NCI-H1436 (cell line): ENCODE measurements around the gene PPOX.

Experiments used
- DNase-seq: peaks from one replicate; lab custom pipeline; 2025; lab: John Stamatoyannopoulos, UW

Gene PPOX

DNA sequence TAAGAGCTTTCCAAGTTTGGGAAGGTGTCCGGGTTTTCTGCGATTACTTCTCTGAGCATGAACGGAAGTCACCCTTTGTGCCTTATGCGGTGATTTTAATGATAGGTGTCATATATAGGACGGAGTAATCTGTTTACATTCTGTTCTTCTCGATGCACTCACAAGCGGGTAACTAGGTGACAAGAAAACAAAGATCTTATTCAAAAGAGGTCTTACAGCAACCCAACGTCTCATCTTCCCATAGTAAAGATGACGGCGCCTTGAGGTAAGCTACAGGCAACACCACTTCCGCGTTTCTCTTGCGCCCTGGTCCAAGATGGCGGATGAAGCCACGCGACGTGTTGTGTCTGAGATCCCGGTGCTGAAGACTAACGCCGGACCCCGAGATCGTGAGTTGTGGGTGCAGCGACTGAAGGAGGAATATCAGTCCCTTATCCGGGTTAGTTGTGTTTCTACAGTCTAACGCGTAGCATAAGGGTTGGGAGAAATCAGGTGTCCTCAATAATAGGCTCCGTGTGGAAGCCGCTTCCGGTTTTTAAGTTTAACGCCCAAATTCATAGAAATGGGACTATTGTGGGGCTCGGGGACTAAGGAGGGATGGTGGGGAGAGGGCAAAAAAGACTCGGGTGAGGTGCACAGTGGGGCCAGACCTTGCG lies 12.4 kb upstream of the PPOX start, which contains the start of gene UFC1:
Gene UFC1, plus strand, starts transcription at position 297 of the 656 bp plus-strand sequence. Its CDS starts 20 bp downstream, at position 317.
- DNase-seq = peak; percentile 87

DNA sequence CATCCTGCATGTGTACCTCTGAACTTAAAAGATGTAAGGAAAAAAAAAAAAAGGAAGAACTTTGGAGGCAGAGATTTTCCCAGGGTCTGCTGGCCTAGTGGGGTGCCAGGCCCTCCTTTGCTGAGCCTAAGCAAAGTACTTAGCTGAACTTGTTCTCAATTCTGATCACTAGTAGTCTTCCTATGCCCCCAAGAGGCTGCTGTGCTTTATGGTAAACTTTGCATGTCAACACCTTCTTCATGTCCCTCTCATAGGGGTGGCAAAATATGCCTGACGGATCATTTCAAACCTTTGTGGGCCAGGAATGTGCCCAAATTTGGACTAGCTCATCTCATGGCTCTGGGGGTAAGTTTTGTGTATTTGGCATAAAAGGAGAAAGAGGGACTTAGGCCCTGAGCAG lies 8.4 kb upstream of the PPOX start:
- no peak for DNase-seq

DNA sequence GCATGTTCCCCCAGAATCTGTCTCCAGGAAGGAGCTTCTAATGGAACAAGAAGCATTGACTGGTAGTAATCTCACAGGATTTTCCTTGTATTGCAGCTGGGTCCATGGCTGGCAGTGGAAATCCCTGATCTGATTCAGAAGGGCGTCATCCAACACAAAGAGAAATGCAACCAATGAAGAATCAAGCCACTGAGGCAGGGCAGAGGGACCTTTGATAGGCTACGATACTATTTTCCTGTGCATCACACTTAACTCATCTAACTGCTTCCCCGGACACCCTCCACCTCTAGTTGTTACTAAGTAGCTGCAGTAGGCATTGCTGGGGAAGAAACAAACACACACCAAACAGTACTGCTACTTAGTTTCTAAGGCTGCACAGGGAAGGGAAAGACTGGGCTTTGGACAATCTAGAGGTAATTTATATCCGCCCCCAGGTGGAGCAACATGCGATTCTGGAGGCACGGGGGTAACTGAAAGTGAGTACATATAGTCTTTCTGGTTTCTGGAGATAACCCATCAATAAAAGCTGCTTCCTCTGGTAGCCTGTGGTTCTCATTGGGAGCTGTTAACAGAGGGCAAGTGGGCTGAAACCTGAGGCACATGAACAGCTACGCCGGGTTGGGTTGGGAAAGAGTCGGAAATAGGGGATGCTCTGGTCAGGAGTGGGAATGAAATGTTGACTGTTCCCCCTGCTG lies 7.8 kb upstream of the PPOX start:
- no peak for DNase-seq

DNA sequence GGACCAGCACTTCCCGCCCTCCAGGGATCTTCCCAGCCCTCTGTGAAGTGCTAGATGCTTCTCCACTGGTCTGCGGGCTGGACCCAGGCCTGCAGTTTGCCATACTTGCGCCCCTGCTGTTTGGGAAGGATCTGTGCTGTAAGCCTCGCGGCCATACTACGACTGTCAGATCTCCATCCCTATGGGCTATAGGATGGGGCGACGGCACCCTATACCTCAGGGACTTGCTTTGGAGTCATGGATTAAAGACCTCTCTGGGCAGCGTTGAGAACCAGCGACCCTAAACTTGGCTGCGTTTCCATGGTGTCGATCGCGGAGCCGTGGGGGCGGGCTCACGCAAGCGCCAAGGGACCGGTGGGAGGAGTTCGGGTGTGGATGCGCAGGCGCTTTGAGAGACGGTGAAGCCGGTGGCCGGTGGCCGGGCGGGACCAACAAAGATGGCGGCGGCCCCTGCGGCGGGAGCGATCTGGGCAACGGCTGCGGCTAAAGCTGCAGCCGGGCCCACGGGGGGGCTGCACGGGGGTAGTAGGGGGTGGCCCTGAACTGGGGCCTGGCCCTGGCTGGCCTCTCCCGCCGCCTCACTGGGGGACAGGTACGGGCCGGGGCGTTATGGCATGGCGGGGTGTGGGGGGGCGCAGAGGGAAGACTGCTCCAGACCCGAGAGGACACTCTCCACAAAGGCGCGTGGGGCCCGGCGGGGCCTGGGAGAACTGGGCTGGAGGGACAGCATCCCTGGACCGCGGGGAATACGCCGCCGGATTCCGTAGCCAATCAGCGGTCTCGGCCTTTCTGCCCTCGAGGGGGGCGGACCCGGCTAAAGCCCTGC lies 6.9 kb upstream of the PPOX start, which contains the start of gene USP21:
Gene USP21, plus strand, starts transcription at position 414 of the 826 bp plus-strand sequence. CDS start 1,141 bp downstream, outside the sequence.
- peak; percentile 85 for DNase-seq

DNA sequence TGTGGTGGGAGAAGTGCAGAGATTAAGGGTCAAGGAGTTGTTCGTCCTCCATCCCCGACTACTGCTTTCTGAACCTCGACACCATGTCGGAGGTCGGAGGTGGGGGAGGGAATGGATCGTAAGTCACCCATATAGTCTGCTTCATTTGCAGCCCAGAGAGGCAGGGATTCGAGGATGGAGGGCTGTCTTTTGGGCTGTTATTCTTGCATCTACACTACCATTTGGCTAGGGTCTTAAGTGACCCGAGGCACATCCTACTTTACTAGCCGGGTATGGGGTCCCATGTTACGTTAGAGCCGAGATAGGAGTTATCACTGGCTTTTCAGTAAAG lies 6.3 kb upstream of the PPOX start:
- DNase-seq = no peak

DNA sequence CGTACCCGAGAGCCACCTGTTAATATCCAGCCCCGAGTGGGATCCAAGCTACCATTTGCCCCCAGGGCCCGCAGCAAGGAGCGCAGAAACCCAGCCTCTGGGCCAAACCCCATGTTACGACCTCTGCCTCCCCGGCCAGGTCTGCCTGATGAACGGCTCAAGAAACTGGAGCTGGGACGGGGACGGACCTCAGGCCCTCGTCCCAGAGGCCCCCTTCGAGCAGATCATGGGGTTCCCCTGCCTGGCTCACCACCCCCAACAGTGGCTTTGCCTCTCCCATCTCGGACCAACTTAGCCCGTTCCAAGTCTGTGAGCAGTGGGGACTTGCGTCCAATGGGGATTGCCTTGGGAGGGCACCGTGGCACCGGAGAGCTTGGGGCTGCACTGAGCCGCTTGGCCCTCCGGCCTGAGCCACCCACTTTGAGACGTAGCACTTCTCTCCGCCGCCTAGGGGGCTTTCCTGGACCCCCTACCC lies 5.5 kb upstream of the PPOX start:
- DNase-seq = no peak

DNA sequence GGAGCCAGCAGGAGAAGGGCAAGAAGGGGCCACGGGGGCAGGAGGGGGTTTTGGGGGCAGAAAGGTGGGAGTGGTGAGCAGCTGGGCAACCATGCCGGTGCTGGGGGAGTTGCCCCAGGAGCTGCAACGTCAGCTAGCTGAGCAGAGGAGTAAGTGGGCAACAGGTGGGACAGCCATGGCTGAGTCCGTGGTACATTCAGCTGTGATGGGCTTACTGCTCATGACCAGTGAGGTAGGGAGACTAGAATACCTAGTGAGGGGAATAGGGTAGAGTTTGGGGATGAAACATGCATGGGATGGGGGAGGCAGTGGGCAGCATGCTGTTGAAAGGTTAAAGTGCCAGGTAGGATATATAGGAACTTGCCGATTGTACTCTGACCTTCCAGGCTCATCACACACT lies 4.6 kb upstream of the PPOX start:
- no peak for DNase-seq

DNA sequence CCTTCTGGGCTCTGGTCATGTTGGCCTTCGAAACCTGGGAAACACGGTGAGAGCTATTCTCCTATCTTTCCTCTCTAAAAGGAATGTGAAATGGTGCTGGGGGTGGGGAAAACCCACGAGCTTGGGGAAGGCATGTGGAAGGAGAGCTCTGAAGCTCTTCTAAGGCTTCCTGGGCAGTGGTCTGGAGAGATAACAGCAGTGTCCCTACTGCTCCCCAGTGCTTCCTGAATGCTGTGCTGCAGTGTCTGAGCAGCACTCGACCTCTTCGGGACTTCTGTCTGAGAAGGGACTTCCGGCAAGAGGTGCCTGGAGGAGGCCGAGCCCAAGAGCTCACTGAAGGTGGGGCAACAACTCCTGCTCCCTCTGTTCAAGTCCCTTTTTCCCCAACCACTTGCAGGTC lies 4.2 kb upstream of the PPOX start:
- no peak for DNase-seq

DNA sequence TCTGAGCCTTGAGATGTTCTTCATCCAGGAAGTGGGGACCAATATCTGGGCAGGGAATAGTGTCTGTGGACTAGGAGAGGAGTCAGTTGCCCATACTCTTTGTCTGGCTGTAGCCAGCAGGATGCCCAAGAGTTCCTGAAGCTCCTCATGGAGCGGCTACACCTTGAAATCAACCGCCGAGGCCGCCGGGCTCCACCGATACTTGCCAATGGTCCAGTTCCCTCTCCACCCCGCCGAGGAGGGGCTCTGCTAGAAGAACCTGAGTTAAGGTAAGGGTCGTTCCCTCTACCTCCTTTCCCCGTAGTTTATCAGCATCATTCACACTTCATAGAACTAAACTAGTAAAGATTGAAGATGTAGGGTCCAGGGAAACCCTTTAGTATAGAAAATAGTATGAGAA lies 3.4 kb upstream of the PPOX start:
- DNase-seq = no peak

DNA sequence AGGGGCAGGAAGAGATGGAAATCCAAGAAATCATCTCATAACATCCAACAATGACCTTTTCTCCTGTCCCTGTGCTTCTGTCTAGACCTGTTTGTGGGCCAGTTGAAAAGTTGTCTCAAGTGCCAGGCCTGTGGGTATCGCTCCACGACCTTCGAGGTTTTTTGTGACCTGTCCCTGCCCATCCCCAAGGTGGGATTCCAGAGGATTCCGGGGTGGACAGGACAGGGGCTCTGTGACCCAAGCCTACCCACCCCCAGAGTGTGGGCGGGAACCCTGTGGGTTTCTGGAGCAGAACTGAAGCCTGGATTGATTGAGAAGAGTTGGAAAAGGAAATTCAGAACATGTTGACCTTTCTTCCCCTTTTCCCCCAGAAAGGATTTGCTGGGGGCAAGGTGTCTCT lies 2.4 kb upstream of the PPOX start:
- DNase-seq = no peak

DNA sequence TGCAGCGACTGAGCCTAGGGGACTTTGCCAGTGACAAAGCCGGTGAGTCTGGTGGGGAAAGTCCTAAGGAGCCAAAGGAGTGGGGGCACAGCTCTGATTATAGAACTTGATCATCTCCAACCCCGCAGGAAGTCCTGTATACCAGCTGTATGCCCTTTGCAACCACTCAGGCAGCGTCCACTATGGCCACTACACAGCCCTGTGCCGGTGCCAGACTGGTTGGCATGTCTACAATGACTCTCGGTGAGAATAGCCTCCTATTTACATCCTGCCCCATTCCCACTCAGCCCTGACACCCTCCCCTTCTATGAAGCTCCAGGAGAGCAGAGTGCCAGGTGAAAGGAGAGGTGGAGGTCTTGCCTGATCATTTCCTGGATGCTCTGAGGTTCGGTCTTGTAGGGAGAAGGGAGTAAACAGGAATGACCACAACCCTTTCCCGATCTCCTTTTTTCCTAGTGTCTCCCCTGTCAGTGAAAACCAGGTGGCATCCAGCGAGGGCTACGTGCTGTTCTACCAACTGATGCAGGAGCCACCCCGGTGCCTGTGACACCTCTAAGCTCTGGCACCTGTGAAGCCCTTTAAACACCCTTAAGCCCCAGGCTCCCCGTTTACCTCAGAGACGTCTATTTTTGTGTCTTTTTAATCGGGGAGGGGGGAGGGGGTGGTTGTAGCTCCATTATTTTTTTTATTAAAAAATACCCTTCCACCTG lies 1.2 kb upstream of the PPOX start:
- DNase-seq = no peak

DNA sequence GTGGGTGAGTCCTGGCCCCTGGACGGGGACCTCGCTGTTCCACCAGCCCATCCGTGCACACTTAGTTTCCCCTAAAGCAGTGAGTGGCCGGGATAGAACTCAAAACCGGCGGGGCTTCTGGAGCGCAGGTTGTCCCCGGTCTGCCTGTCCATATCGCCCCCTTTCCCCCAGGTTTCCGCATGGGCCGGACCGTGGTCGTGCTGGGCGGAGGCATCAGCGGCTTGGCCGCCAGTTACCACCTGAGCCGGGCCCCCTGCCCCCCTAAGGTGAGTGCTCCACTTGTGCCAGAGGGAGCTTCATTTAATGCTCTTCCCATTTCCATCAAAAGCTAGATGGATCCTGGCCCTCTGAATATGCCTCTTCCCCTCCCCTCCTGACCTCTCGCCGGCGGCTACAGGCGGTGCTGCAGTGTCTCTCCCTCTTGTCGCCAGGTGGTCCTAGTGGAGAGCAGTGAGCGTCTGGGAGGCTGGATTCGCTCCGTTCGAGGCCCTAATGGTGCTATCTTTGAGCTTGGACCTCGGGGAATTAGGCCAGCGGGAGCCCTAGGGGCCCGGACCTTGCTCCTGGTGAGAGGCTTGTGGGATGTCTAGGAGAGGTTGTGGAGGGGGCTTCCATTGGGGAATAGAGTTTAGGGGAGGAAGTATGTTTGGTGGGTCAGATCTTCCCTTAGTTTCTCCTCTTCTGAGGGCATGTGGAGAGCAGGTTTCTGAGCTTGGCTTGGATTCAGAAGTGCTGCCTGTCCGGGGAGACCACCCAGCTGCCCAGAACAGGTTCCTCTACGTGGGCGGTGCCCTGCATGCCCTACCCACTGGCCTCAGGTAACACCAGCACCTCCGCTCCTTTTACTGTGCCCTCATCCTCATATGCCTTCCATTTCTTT lies 683 bp downstream of the PPOX start:
- DNase-seq = no peak

DNA sequence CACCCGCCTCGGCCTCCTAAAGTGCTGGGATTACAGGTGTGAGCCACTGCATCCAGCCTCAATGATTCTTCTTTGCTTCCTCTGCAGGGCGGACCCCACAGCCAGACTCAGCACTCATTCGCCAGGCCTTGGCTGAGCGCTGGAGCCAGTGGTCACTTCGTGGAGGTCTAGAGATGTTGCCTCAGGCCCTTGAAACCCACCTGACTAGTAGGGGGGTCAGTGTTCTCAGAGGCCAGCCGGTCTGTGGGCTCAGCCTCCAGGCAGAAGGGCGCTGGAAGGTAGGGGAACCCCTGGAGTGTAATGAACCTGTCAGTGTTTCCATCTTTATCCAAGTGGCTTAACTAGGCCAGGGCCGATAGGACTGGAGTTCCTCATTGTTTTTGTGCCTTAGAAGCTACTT lies 2.7 kb downstream of the PPOX start:
- no peak for DNase-seq

DNA sequence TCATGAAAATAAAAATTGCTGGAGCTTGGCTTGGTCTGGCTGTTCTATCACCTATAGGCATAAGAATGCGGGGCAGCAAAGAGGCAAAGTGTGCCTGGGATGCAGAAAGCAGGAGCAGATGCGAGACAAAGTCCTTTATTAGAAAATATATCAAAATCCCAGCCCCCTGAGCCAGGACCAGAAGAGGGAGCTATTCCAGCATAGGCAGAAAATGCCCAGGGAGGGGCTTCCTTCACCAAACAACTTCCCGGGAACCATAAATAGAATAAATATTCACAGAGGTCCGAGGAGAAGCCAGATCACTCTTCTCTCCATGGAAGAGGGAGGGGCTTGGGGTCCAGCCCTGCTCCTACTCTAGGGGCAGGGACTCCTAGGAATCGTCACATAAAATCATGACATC lies 5.0 kb downstream of the PPOX start:
- no peak for DNase-seq

DNA sequence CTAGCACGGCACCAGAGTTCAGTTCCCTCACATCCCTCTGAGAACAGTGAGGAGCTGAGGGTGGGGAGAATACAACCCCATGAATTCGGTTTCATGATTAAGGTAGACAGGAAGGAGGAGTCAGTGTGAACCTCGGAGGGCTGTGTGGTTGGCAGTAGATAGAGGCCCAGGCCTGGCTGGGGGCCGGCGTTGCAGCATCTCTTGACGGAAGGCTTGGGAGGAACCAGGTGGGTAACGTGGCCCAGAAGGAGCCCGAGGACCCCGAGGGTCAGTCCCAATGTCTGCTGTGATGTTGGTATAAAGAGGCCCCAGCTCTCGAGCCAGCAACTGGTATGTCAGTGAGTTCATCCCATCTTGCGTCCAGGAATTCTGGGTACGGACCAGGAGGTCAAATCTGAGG lies 5.5 kb downstream of the PPOX start:
- DNase-seq = no peak

DNA sequence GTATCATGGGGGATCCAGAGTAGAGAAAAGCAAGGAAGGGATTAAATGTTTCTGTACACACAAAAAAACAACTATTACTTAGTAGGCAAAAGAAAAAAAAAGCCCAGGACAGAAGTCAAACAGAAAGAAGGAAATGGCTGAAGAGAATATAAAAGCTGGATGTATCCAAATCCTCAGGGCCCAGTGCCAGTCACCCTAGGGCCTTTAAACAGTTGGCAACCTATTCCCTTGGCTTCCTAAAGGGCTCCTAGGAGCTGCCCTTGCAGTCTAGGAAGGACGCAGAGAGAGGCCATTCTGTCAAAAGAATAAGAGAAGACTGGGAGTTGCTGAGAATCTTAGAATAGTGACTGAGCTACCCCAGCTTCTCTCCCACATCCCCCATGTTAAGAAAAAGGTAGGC lies 6.1 kb downstream of the PPOX start:
- DNase-seq = no peak

DNA sequence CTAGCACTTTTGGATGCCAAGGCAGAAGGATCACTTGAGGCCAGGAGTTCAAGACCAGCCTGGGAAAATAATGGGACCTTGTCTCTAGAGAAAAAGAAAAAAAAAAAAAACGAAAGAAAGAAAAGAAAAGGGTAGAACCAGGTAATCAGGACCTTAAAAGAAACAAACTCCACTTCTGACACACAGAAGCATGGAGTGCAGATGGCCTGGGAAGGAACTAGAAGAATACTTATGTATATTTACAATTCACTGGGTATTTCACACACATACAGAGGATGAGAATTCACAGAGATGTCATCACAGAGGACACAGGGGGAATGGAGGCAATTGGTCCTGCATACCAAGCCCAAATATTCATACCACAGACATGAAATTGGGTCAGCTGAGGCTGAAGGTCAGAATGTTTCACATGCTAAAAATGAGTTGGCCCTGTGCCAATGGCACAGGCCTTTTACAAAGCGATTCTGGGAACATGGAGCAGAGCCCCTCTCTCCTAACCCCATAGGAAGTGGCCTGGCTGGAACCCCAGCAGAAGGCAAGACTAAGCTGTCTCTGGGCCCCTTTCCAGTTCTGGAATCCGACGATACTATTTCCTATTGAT lies 6.7 kb downstream of the PPOX start:
- DNase-seq = no peak

DNA sequence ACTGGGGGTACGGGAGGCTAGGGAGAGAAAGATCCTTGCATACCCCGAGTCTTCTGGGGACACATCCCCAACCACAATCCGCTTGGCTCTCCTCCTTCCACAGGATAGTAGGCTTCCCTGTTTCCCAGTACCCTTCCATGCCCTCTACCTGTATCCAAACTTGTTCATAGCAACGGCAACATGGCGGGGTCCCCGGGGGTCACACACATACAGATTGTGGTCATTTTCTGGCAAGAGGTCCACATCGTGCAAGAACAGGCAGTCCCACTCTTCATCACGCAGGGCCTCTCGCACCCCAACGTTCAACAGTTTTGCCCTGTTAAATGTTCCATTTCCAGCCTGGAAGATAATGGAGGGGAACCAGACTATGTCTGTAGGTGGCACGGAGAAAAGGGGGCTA lies 7.5 kb downstream of the PPOX start:
- no peak for DNase-seq

DNA sequence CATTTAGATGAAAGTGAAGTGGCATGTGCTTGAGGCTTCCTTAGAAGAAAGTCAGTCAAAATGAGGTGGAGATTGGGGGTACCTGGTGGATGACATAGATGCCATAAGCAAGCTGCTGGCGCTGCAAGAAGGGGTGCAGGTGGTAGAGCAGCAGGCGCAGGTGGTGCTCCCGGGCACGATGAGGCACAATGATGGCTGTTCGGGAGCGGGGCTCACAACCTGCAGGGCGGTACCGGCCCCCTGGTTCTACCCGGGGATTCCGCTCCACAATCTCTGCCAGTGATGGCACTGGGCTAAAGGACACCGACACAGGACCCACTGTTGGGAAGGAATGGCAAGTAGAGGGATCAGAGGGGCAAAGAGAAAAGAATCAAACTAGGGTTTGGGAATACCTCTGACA lies 8.7 kb downstream of the PPOX start:
- no peak for DNase-seq

DNA sequence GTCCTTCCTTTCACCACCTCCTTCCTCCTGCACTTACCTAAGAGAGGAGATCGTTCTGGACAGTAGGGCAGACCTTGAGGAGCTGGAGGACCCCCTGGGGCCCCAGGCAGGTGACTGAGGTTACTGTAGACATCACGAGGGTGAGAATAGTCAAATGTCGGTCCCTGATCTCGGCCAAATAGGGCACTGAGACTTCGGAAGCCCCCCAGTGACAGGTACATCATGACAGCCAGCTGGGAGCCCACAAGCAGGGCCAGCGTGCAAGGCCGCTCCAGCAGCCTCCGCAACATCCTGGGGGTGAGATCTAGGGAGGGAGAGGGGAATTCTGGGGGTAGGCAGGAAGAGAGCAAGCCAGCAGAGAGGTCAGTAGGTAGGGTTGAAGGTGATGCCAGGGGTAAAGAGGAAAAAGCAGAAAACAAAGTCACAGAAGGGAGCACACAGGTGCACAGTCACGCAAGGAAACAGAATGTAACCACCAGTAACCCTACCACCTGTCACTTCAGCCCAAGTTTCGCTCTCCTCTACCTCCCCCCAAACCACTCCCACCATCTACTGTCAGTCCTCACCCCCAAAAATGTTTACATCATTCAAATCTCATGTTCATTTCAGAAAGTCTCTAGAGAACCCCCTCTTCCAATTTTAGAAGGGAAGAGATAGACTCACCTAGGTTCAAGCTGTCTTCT lies 9.7 kb downstream of the PPOX start:
- no peak for DNase-seq
